Osteoblast (primary cell): ENCODE data around the gene PPP1R9B. TPM values are rescaled to one million over a fixed set of nuclear protein-coding genes. Genes with fewer than 3 reads are reported as not detected.

Experiments used
- DNase-seq: peaks from one replicate; pipeline ENCODE4 v3.0.0; 2011; ENCODE audit warnings: low spot score, mixed read lengths; ENCODE audit not compliant: insufficient read length; ENCODE audit errors: missing footprints
- H2AFZ ChIP-seq: 2 replicates; pipeline ENCODE4 v1.6.0; 2011; ENCODE audit warnings: mild to moderate bottlenecking, low read length
- H3K27ac ChIP-seq: 2 replicates; pipeline ENCODE4 v1.5.1; 2011; ENCODE audit warnings: mild to moderate bottlenecking, low read depth, low read length, moderate library complexity
- H3K27me3 ChIP-seq: 2 replicates; pipeline ENCODE4 v1.6.0; 2012; ENCODE audit warnings: mild to moderate bottlenecking, control low read depth, inconsistent platforms, low read length, moderate library complexity; ENCODE audit not compliant: insufficient read depth
- H3K36me3 ChIP-seq: 2 replicates; pipeline ENCODE4 v1.5.1; 2011; ENCODE audit warnings: mild to moderate bottlenecking, low read length, control low read depth, moderate library complexity; ENCODE audit not compliant: insufficient read depth
- H3K4me1 ChIP-seq: 2 replicates; pipeline ENCODE4 v1.5.1; 2011; ENCODE audit warnings: mild to moderate bottlenecking, low read length, control low read depth, moderate library complexity; ENCODE audit not compliant: insufficient read depth
- H3K4me2 ChIP-seq: 2 replicates; pipeline ENCODE4 v1.6.0; 2011; ENCODE audit warnings: mild to moderate bottlenecking, low read length; ENCODE audit not compliant: insufficient read depth
- H3K4me3 ChIP-seq: fragments of 200-600 bp; sonication (generic); 3 replicates; pipeline ENCODE4 v1.5.1; 2012; ENCODE audit warnings: mild to moderate bottlenecking, low read length, inconsistent platforms; ENCODE audit not compliant: insufficient read depth
- H3K79me2 ChIP-seq: 2 replicates; pipeline ENCODE4 v1.6.0; 2012; ENCODE audit warnings: mild to moderate bottlenecking, low read length, control low read depth, inconsistent platforms; ENCODE audit not compliant: insufficient read depth
- H3K9me3 ChIP-seq: 2 replicates; pipeline ENCODE4 v1.5.1; 2011; ENCODE audit warnings: low read depth, low read length, control low read depth
- H4K20me1 ChIP-seq: 2 replicates; pipeline ENCODE4 v1.6.0; 2012; ENCODE audit warnings: mild to moderate bottlenecking, low read length, control low read depth; ENCODE audit not compliant: insufficient read depth
- CTCF ChIP-seq: IDR thresholded peaks from 2 replicates; pipeline ENCODE4 v1.5.1; 2011; ENCODE audit warnings: mild to moderate bottlenecking, low read depth, low read length, moderate library complexity; ENCODE audit errors: extremely low read depth
- total RNA-seq: library from RNA; depleted of rRNA; stranded (reverse); fragments of >200 nt; gene quantifications from 2 replicates; pipeline ENCODE4 v1.2.3, GENCODE V29; 2012

The PPP1R9B gene
- total RNA-seq, 1 donor: 48.9 TPM

- Histone ChIP-seq H3K79me2 (no peaks in the 10 kb centered on the region), H3K9me3 (no peaks in the 10 kb centered on the region), H4K20me1 (no peaks in the 10 kb centered on the region), H3K36me3 (no peaks in the 10 kb centered on the region), H3K4me3 (peak overlapping the region; percentile 83), H3K4me2 (peak overlapping the region; percentile 100), H3K4me1 (peaks cover 11% of the 10 kb centered on the region), H3K27ac (no peak overlapping the region), H2AFZ (peak overlapping the region; percentile 93), H3K27me3 (no peaks in the 10 kb centered on the region)
- no peak for TF ChIP-seq CTCF
- no peak for DNase-seq
Observed at GRCh38 chr17:50161911-50162288, 11.4 kb upstream of the PPP1R9B start.

- H3K79me2 ChIP-seq: no peaks in the 10 kb centered on the region
- no peaks in the 10 kb centered on the region for H3K36me3 ChIP-seq
- peak; percentile 100 for DNase-seq
- no peaks in the 10 kb centered on the region for H4K20me1 ChIP-seq
- peak overlapping the region; percentile 56 for H3K27ac ChIP-seq
- no peaks in the 10 kb centered on the region for H3K27me3 ChIP-seq
- H2AFZ ChIP-seq: peak overlapping the region; percentile 95
- peak overlapping the region; percentile 83 for H3K4me3 ChIP-seq
- peak overlapping the region; percentile 100 for H3K4me2 ChIP-seq
- H3K9me3 ChIP-seq: no peaks in the 10 kb centered on the region
- TF ChIP-seq CTCF: peak; percentile 93
- H3K4me1 ChIP-seq: peaks cover 11% of the 10 kb centered on the region
Observed at GRCh38 chr17:50161023-50161910, 10.8 kb upstream of the PPP1R9B start.

GRCh38 chr17:50157891-50158290 lies 7.4 kb upstream of the PPP1R9B start:
- Histone ChIP-seq H3K9me3 (no peaks in the 10 kb centered on the region), H4K20me1 (no peaks in the 10 kb centered on the region), H3K4me2 (no peak overlapping the region), H3K36me3 (no peaks in the 10 kb centered on the region), H3K79me2 (no peaks in the 10 kb centered on the region), H3K4me3 (no peak overlapping the region), H3K27ac (no peak overlapping the region), H3K27me3 (no peaks in the 10 kb centered on the region), H3K4me1 (peaks cover 38% of the 10 kb centered on the region), H2AFZ (no peak overlapping the region)
- peak; percentile 5 for DNase-seq
- TF ChIP-seq CTCF: no peak

GRCh38 chr17:50155115-50155819 lies 4.8 kb upstream of the PPP1R9B start:
- TF ChIP-seq CTCF: no peak
- H3K27me3 ChIP-seq: no peaks in the 10 kb centered on the region
- no peaks in the 10 kb centered on the region for H3K9me3 ChIP-seq
- H3K79me2 ChIP-seq: peaks cover 5% of the 10 kb centered on the region
- no peaks in the 10 kb centered on the region for H3K36me3 ChIP-seq
- DNase-seq: peak; percentile 92
- peak overlapping the region; percentile 82 for H2AFZ ChIP-seq
- H3K4me2 ChIP-seq: peak overlapping the region; percentile 62
- peak overlapping the region; percentile 20 for H3K4me3 ChIP-seq
- H3K27ac ChIP-seq: peak overlapping the region; percentile 80
- H3K4me1 ChIP-seq: peaks cover 44% of the 10 kb centered on the region
- H4K20me1 ChIP-seq: no peaks in the 10 kb centered on the region
